ENCODE data around the gene CPLANE2.
A peak's percentile ranks its signal among the peaks of the same experiment; 100 is the strongest.
"Not testable (repeated sequence)": the region's sequence is repeated elsewhere in the genome, so short reads cannot be mapped to it uniquely, and the experiment has no call there.

CPLANE2 gene

DNA sequence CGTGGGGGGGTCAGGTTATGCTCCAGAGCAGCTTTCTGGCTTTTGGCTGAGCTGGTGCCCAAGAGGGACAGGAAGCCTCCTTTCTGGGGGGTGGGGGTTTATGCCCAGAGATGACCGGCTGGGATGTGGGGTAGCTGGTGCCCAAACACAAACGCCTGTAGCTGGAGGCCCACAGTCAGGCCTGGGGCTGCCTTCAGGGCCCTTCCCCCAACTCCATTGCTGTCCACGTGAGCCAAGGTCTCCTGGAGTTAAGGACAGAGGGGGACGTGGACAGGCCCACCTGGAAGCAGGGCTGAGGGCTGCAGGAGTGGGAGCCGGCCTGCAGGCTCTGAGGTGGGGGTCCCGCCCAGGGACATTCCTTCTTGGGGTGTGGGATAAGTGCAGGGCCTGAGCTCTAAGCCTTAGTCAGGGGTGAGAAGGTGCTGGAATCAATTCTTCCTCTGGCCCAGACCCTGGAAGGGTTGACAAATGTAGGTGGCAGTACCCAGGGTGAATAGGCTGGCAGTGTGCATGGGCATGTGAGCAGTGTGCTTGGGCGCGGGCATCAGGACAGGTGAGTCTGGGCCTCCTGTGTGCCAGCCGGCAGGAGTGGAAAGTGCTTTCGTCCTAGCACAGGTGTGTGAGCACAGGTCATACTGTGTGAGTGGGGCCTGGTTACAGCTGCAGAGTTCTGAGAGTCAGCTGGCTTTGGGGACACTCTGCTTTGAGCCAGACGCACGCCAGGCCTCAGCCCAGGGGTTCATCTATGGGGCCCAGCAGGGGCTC, 6.8 kb downstream of the CPLANE2 start:
- DNase-seq: no peak

GRCh38 chr1:16226490-16227179, 10.3 kb downstream of the CPLANE2 start:
- DNase-seq: no peak

DNA sequence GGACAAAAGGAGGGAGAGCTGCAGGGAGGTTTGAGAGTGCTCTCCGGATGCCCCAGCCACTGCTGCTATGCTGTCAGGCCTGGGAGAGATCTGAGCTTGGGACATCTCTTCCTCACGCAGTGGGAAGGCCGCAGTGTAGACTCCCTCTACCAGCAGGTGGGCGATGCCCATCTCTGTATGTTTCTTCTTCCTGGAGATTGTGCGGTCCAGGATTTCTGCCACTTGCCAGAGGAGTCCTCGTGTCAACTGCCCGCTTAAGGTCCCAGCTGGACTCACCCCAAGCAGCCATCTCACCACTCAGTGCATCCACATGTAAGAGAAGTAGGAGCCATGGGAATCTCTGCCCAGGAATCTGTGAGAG, 10.9 kb downstream of the CPLANE2 start:
- no peak for DNase-seq

DNA sequence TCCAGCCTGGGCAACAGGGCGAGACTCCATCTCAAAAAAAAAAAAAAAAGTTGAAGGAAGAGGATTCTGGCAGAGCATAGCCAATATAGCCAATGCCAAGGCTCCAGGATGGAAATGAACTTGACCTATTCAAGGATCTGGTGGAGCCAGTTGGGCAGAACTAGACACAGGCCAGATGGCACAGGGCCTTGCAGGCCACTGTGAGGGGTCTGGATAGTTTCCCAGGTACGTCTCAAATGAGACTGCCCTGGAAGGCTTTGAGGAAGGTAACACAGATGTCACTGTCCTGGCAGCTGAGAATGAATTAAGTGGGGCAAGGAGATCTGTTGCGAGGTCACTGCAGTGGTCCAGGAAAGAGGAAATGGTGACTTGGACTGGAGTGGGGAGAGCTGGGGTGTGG, 12.5 kb downstream of the CPLANE2 start:
- DNase-seq: no peak

DNA sequence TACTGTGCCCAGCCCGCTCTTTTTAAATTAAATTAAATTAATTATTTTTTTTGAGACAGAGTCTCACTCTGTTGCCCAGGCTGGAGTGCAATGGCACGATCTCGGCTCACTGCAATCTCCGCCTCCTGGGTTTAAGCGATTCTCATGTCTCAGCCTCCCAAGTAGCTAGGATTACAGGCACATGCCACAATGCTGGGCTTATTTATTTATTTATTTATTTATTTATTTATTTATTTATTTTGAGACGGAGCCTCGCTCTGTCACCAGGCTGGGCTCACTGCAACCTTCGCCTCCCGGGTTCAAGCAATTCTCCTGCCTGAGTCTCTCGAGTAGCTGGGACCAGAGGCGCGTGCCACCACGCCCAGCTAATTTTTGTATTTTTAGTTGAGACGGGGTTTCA, 14.3 kb downstream of the CPLANE2 start:
- DNase-seq: not testable (repeated sequence)

GRCh38 chr1:16221499-16221898, 15.5 kb downstream of the CPLANE2 start:
- no peak for DNase-seq

DNA sequence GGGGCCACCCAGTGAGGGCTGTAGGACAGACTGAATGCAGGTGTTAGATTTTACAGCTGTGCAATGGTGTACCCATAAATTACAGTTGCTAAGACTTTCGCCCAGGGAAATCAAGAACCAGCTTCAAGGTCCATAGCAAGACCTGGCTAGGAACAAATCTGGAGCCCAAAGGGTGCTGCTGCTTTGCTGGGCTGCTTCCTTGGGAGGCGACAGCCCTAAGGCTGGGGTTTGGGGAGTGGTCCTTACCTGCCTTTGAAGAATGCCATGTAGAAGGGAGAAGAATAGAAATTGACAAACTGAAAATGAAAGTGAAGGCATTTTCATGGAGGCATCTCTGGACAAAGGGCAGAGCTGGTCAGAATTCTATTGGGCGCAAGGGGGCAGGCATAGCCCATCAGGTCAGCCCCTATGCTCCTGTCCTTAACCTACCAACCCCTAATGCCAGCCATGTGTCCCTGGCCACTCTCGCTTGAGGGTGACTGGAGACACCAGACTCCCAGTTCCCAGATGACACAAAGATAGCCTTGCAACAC, 16.9 kb downstream of the CPLANE2 start:
- no peak for DNase-seq

- no peak for DNase-seq
These were observed 18.3 kb downstream of the CPLANE2 start for GRCh38 chr1:16218674-16219071.

- no peak for DNase-seq
These were observed 18.8 kb downstream of the CPLANE2 start for GRCh38 chr1:16218014-16218673.

DNA sequence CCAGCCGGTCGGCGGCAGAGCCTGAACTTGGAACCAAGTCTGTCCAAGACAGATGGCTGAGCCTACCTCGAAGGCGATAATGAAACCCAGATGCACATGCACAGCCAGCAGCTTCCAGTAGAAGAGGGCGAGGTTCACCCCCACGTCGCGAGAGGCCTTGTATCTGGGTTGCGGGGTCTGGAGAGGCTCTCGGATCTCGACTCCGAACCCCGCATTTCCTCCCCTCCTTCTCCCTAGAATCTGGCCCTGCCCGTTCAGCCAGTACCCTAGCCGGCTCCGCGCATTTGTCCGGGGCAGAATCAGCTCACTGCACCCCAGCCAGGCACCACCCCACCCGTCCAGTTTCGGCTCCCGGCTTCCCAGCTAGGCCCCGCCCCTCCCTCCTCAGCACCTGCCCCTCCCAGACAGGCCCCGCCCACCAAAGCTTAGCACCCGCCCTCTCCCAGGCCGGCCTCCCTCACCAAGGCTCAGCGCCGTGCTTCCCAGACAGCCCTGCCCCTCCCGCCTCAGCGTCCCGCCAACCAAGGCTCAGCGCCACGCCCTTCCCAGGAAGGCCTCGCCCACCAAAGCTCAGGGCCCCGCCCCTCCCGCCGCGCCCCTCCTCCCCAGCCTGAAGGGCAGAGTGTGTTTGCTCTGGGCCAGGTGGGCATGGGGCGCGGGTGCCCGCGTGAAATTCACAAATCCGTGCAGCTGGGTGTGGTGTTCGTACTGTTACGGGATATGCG, 19.8 kb downstream of the CPLANE2 start:
- peak; percentile 68 for DNase-seq

- DNase-seq: peak; percentile 85
These were observed 20.9 kb downstream of the CPLANE2 start for GRCh38 chr1:16215882-16216753.

DNA sequence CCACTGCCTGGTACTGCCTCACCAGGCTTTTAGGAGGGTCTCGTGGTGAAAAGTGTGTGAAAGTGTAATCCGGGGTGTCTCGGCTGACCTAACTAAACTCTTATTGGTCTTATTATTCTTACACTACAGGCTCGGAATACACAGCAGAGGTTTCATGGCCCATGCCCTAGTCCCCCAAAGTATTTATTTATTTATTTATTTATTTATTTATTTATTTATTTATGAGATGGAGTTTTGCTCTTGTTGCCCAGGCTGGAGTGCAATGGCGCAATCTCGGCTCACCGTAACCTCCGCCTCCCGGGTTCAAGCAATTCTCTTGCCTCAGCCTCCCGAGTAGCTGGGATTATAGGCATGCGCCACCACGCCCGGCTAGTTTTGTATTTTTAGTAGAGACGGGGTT, 21.7 kb downstream of the CPLANE2 start:
- DNase-seq: not testable (repeated sequence)

DNA sequence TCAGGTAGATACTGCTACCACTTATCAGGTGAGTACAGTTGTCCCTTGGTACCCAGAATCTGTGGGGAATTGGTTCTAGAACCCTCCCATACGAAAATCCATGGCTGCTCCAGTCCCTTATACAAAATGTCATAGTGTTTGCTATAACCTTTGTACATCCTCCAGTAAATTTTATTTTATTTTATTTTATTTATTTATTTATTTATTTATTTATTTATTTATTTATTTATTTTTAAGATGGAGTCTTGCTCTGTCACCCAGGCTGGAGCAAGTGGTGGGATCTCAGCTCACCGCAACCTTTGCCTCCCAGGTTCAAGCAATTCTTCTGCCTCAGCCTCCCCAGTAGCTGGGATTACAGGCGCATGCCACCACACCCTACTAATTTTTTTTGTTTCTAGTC, 23.4 kb downstream of the CPLANE2 start:
- not testable (repeated sequence) for DNase-seq

GRCh38 chr1:16213013-16213412, 24.0 kb downstream of the CPLANE2 start:
- no peak for DNase-seq

- DNase-seq: no peak
These were observed 24.6 kb downstream of the CPLANE2 start, which contains the start of gene ARHGEF19 for GRCh38 chr1:16212251-16212961. Gene ARHGEF19 (minus strand): TSS chr1:16212652. CDS start chr1:16209054, 3,598 bp downstream.

- DNase-seq: no peak
These were observed 25.2 kb downstream of the CPLANE2 start for GRCh38 chr1:16211824-16212223.

DNA sequence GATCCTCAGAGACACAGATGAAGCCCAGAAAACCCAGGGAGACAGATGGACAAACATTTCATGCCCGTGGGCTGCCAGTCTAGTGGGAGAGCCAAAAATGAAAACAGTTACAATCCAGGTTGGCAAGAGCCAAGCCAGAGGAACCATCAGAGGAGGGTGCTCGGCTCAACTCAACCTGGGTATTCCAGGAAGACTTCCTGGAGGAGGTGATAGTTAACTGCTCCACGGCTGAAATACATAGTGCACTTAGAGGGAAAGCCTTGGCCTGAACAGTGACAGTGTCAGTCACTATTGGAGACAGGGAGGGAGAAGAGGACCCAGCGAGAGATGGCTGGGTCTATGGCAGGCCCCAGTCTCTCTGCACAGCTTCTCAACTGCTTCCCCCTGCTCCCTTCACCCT, 26.4 kb downstream of the CPLANE2 start:
- DNase-seq: no peak

DNA sequence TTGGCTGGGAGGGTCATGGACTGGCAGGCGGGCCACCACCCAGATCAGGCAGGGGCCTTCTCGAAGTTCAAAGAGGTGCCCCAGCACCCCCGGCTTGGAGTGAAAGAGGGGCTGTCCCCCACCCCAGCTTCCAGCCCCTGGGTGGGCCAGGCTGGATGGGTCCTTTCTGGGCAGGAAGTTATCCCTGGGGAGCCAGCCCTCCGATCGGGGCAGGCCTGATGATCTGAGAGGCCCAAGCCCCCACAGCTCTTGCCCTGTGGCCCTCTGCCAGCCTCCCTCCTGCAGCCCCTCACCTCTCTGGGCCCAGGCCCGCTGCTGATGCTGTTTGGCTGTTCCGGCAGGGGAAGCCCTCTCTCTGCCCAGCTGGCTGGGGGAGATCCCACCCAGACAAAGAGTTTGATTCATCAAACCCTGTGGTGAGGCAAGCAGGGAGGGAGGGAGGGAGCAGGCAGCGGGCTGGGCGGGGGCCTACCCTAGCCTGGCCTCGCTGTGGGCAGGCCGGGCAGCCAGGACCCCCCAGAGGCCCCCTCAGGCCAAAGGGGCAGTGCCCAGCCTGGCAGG, 27.1 kb downstream of the CPLANE2 start:
- no peak for DNase-seq

DNA sequence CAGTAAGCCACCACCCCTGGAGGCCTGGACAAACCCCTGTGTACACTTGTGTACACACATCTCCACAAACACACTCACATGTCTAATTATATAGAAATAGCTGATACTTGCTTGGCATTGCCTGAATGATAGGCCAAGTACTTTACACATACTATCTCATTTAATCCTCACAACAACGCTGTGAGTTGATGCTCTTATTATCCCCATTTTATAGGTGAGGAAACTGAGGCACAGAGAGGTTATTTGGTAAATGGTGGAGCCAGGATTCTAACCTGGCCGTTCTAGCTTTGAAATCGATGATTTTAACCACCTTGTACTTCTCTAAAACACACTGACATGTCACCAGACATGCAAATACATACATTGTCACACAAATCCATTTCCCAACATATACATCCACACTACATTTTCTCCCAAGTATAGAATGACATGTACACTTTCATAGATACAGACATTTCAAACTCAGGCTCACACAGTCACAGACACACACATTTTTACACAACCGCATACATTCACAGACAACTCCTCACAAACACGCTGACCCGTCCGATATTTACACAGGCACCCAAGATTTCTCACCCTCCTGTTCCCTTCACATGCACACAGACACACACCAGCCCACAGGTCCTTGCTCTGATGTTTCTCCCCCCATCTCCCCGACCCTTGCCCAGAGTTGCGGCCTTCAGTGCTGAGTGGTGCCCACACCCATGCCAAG, 27.7 kb downstream of the CPLANE2 start:
- DNase-seq: no peak
